Keratinocyte (primary cell): Measurements from ENCODE around the gene OSR1.

Experiments used
- CTCF ChIP-seq, 3 experiments: IDR thresholded peaks in 1 of 3; conservative IDR thresholded peaks in 1 of 3; optimal IDR thresholded peaks in 1 of 3; 2 replicates in 2 of 3; 3 replicates in 1 of 3; pipeline versions ENCODE3 to v1.5.1; 2011; ENCODE audit warnings: low read length in 3 of 3, mild to moderate bottlenecking in 3 of 3, moderate library complexity in 2 of 3, control low read depth in 1 of 3, inconsistent platforms in 1 of 3; ENCODE audit not compliant: insufficient read depth in 2 of 3; ENCODE audit errors: extremely low read depth in 1 of 3
- EZH2 ChIP-seq: IDR thresholded peaks from one replicate; pipeline ENCODE4 v1.6.1; 2012; ENCODE audit warnings: inconsistent platforms, mild to moderate bottlenecking, low read length, moderate library complexity

- TF ChIP-seq CTCF (optimal IDR thresholded peaks at IDR 0.05 in 1 of 3, IDR thresholded peaks at IDR 0.05 in 1 of 3, conservative IDR thresholded peaks at IDR 0.05 in 1 of 3; ENCODE audit: extremely low read depth in 1 of 3, insufficient read depth in 2 of 3, low read length in 3 of 3) (no peak), EZH2 (no peak)
These were observed 21.6 kb downstream of the OSR1 start for GRCh38 chr2:19336781-19337180.
